ENCODE measurements around the gene MMP28. TPM values are rescaled to one million over a fixed set of nuclear protein-coding genes. Genes with fewer than 3 reads are reported as not detected.

The MMP28 gene
- total and polyA plus RNA-seq, 2 donors from 2014 or later, result 4.5 to 10.3 TPM

DNA sequence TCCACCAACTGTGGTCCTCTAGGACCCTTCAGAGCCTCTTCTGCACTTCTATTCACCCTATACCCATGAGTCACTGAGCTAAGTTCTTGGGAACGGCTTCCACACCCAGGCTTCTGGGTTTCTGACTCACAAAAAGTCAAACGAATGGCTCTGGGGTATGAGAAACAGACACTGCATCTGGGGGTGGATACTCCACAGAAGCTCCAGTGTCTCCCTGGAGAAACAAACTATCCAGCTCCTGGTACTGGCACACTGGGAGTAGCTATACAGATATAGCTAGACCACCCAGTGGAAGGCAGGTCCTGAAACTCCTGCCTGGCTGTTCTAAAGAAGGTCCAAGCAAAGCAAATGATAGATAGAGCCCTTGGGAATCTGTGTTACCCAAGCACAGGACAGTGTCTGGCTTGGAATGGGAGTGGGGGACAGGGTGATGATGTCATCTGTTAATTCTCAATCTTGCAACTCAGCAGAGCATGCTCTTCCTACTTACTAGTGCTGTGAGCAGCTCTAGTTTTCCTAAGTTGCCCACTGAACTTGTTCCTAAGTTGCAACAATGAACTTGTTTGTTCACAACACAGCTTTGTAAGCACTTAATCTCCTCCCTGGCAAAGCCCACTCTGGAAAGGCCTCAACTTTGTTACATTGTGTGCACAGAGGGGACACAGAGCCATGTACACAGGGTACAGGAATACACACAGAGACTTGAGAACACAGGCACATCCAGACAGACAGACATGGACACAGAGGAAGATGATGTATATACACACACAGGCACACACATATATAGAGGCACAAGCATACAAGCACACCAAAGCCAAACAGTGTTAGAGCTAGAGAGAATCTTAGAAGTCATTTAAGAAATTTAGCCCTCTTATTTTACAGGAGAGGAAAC, 6.7 kb downstream of the MMP28 start:
- Histone ChIP-seq H3K9ac (ENCODE audit: low read length in 3 of 3) (no peak overlapping the region), H3K36me3 (ENCODE audit: control insufficient read depth in 2 of 3, insufficient read depth in 3 of 3, low read length in 3 of 3) (no peaks in the 10 kb centered on the region), H3K4me1 (ENCODE audit: control insufficient read depth in 2 of 3, insufficient read depth in 2 of 3, low read depth in 1 of 3, low read length in 3 of 3) (peaks cover under 1 to 4% (median 3%) of the 10 kb centered on the region in 3 donors), H3K4me3 (ENCODE audit: low read length in 3 of 3) (no peak overlapping the region), H3K27me3 (ENCODE audit: control insufficient read depth, insufficient read depth, low read length) (peaks cover 6% of the 10 kb centered on the region), H3K27ac (ENCODE audit: low read depth in 2 of 2, low read length in 2 of 2) (no peak overlapping the region), H3K9me3 (ENCODE audit: control insufficient read depth in 2 of 3, insufficient read depth in 1 of 3, low read length in 3 of 3) (no peaks in the 10 kb centered on the region)
- DNase-seq, result peak in 3 of 5 donors; percentile 41 to 56 (median 48)
- FAIRE-seq, result no peak
- intact Hi-C loops (cut with DNase I), result no loop called here
- TF ChIP-seq, protein P1, sequence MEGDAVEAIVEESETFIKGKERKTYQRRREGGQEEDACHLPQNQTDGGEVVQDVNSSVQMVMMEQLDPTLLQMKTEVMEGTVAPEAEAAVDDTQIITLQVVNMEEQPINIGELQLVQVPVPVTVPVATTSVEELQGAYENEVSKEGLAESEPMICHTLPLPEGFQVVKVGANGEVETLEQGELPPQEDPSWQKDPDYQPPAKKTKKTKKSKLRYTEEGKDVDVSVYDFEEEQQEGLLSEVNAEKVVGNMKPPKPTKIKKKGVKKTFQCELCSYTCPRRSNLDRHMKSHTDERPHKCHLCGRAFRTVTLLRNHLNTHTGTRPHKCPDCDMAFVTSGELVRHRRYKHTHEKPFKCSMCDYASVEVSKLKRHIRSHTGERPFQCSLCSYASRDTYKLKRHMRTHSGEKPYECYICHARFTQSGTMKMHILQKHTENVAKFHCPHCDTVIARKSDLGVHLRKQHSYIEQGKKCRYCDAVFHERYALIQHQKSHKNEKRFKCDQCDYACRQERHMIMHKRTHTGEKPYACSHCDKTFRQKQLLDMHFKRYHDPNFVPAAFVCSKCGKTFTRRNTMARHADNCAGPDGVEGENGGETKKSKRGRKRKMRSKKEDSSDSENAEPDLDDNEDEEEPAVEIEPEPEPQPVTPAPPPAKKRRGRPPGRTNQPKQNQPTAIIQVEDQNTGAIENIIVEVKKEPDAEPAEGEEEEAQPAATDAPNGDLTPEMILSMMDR (IDR thresholded peaks at IDR 0.05; ENCODE audit: borderline replicate concordance, extremely low read depth, insufficient read depth), result no peak

DNA sequence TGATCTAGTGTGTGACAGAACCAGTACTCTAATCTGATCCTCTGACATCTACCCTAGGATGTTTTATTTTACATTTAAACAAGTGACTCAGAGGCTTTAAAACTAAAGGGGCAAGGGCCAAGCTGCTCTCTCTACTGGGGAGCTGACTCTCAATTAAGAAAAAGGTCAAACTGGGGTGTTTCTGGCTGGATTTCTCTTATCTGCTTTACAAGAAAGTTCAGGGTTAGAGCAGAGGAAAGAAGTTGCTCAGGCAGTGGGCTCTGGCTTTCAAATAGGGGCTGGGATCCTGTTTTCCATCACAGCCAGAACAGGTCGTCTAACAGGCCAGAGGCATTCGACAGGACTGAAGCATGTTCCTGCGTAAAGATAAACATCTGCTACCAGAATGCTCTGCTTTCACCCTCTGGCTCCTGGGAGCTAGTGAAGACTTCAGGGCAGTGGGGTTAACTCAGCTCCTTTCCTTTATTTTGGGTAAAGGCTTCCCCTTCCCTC, 8.5 kb downstream of the MMP28 start:
- DNase-seq (peak in 1 of 5 donors; percentile 23), FAIRE-seq (no peak)
- intact Hi-C loops (cut with DNase I), result no loop called here
- H3K36me3 ChIP-seq (ENCODE audit: control insufficient read depth in 2 of 3, insufficient read depth in 3 of 3, low read length in 3 of 3), result no peaks in the 10 kb centered on the region
- no peak overlapping the region for H3K27ac ChIP-seq (ENCODE audit: low read depth in 2 of 2, low read length in 2 of 2)
- no peak overlapping the region for H3K4me3 ChIP-seq (ENCODE audit: low read length in 3 of 3)
- H3K27me3 ChIP-seq (ENCODE audit: control insufficient read depth, insufficient read depth, low read length), result no peaks in the 10 kb centered on the region
- no peak overlapping the region for H3K9ac ChIP-seq (ENCODE audit: low read length in 3 of 3)
- H3K4me1 ChIP-seq (ENCODE audit: control insufficient read depth in 2 of 3, insufficient read depth in 2 of 3, low read depth in 1 of 3, low read length in 3 of 3), result peaks cover 3 to 8% (median 5%) of the 10 kb centered on the region in 3 donors
- TF ChIP-seq, protein P1 (IDR thresholded peaks at IDR 0.05; ENCODE audit: borderline replicate concordance, extremely low read depth, insufficient read depth), result no peak
- no peaks in the 10 kb centered on the region for H3K9me3 ChIP-seq (ENCODE audit: control insufficient read depth in 2 of 3, insufficient read depth in 1 of 3, low read length in 3 of 3)

DNA sequence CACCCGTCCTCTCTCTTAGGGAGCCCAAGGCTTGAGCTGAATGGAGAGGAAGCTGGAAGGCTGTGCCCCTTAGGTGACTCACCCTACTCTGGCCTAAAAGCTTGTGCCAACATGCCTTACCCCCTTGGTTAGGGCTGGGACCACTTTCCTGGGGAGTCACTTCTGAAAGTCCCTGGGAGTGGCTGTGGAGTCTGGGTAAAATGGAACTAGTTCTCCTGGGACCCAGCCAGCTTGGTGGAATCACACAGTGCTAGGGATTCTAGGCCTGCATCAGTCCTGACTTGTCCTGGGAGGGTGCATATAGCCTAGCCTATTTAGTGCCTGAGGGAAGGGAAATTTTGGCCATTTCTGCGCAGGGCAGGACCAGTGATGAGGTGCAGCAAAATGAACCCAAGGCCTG, 10.5 kb downstream of the MMP28 start:
- intact Hi-C loops (cut with DNase I), result no loop called here
- TF ChIP-seq, protein P1 (IDR thresholded peaks at IDR 0.05; ENCODE audit: borderline replicate concordance, extremely low read depth, insufficient read depth), result no peak
- Histone ChIP-seq H3K9me3 (ENCODE audit: control insufficient read depth in 2 of 3, insufficient read depth in 1 of 3, low read length in 3 of 3) (no peaks in the 10 kb centered on the region), H3K36me3 (ENCODE audit: control insufficient read depth in 2 of 3, insufficient read depth in 3 of 3, low read length in 3 of 3) (no peaks in the 10 kb centered on the region), H3K27me3 (ENCODE audit: control insufficient read depth, insufficient read depth, low read length) (no peaks in the 10 kb centered on the region), H3K9ac (ENCODE audit: low read length in 3 of 3) (no peak overlapping the region), H3K4me3 (ENCODE audit: low read length in 3 of 3) (no peak overlapping the region), H3K27ac (ENCODE audit: low read depth in 2 of 2, low read length in 2 of 2) (no peak overlapping the region), H3K4me1 (ENCODE audit: control insufficient read depth in 2 of 3, insufficient read depth in 2 of 3, low read depth in 1 of 3, low read length in 3 of 3) (peaks cover 3 to 8% (median 5%) of the 10 kb centered on the region in 3 donors)
- DNase-seq (no peak), FAIRE-seq (no peak)

Measured in kidney (tissue), 14 donors.